ENCODE measurements around the gene GTF2IRD1.

- TF ChIP-seq TAF1 (IDR thresholded peaks at IDR 0.05; ENCODE audit: low read depth, low read length) (no peak), PAX5 (IDR thresholded peaks at IDR 0.05; ENCODE audit: insufficient read depth, low read length, severe bottlenecking) (no peak)
Observed at GRCh38 chr7:74598558-74598957, 144.9 kb downstream of the GTF2IRD1 start.

Data from GM12891 (cell line).